HG02588 (cell line): ENCODE data around the gene AHCY.

Experiments used
- ATAC-seq: cut with Tn5 transposase; IDR thresholded peaks from one replicate; pipeline ENCODE4 v1.9.1; 2021; ENCODE audit warnings: mild to moderate bottlenecking, moderate library complexity; ENCODE audit not compliant: unreplicated experiment

The AHCY gene

GRCh38 chr20:34324541-34324940, 21.4 kb upstream of the AHCY start:
- no peak for ATAC-seq

DNA sequence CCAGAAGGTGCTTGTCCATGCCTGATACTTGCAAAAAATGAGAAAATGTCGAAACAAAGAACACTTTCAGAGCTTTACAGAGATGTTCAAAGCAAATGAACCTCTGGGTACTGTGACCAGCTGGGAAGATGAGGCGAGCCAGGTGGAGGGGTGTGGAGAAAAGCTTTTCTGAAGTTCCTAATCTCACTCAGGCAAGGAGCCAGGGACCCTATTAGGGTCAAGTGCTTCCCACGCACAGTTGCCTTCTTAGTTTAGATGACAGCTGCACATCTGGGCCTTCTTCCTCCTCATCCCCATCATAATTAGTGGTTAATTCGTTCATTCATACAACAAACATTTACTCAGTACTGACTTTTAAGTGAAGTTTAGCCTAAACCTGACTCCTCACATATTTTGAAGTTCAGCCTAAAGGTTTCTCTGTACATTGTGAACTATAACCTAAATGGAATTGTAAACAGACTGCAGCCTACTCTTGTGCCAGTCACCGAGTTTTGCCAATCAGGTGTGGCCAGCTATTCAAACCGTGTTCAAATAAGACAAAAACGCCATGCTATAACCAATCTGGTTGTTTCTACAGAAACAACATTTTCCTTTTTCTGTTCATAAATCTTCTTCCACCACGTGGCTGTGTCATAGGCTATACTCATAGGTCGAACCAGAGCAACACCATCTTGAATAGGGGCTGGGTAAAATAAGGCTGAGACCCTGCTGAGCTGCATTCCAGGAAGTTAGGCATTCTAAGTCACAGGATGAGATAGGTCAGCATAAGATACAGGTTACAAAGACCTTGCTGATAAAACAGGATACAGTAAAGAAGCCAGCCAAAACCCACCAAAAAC, 19.3 kb upstream of the AHCY start:
- no peak for ATAC-seq

- no peak for ATAC-seq
These were observed 17.7 kb upstream of the AHCY start for GRCh38 chr20:34320861-34321260.

- ATAC-seq: no peak
These were observed 15.7 kb upstream of the AHCY start for GRCh38 chr20:34318609-34319443.

DNA sequence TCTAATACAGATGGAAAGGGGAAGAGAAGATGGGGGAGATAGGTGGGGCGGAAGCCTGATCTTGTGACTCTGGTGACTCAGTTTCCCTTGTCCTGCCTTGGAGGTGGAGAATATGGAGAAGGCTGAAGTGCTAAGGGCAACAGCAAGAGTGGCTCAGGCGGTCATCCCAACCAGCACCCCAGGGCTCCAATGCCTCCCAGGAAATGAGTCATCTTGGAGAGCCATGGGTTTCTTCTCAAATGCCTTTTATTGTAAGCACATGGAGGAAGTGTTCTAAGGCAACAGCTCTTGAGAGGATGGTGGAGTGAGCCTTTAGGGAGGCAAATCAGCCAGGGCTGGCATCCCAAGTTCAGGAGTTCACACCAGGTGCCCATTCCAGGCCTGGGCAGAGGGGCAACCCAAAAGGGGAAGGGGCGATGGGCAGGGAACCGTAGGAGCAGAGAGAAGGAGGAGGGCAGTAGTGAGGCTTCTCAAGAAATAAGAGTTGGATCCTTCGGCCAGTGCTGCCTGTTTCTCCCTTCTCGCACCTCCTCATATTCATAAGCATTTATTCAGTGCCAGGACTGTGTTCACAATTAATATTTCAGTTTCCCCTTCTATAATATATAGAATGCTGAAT, 13.2 kb upstream of the AHCY start:
- no peak for ATAC-seq

- ATAC-seq: no peak
These were observed 12.1 kb upstream of the AHCY start for GRCh38 chr20:34315236-34315635.

DNA sequence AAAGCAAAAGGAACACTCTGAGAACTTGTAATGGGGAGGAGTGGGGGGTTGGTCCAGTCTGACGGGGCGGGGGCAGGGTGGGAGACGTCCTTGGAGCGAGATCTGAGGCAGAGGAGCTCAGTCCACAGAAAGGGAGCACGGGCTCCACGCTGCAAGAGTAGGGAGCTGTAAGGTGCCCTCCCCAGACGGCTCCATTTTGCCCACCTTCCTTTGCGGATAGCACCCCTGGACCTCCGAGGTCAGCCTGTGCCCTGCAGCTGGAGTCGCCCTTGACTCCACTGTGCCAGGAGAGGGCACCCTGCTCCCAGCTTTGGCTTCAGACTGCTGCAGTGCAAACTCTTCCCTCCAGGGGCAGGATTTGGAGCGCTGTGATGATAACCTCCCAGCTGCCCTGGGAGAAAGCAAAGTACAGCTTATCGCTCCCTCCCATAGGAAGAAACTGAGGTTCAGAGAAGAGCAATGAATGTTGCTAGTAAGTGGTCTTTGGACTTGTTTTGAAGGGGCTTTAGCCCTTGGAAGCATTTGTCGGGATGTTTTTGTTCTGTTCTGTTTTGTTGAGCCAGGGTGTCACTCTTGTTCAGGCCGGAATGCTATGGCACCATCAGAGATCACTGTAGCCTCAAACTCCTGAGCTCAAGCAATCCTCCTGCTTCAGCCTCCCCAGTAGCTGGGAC, 9.5 kb upstream of the AHCY start:
- peak; percentile 87 for ATAC-seq

GRCh38 chr20:34312024-34312460, 8.9 kb upstream of the AHCY start:
- no peak for ATAC-seq

DNA sequence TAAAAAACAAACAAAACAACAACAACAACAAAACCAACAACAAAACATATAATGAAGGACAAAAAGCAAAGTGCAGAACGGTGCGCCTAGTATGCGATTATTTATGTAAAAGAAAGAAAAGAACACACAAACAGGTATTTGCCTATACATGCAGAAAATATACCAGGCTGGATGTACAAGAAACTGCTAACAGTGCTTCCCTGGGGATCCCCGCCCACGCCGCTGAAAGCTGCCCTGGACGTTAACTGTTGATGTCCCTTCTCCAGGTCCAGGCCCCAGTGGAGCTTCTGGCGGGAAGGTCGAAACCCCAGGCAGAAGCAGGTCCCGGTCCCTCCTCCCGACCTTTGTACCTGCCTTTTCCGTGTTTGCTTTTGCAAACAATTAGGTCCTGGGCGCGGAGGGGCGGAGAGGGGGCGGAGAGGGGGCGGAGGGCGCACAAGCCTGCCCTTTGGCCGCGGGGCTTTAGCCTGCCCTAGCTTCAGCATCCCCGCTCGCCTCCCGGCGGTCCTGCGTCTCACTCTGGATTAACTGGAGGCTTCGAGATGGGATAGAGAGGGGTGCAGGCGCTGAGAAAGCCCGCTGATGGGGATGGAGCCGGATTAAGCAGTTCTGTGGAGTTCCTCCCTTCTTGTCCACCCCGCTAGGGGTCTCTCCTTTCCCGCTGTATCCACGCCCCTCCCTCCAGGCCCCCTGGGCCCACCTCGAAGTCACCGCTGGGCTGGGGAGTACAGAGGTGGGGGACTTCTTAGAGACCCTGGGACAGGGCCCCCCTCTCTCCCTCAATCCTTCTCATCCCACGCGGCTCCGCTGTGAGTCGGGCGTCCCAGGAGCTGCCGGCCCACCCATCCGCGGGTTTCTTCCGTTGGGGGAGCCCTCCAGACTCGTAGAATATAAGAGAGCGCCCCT, 8.2 kb upstream of the AHCY start:
- no peak for ATAC-seq

- no peak for ATAC-seq
These were observed 7.4 kb upstream of the AHCY start for GRCh38 chr20:34310481-34311117.

GRCh38 chr20:34309691-34310090, 6.5 kb upstream of the AHCY start:
- ATAC-seq: no peak

GRCh38 chr20:34305333-34306230, 2.4 kb upstream of the AHCY start:
- ATAC-seq: no peak

DNA sequence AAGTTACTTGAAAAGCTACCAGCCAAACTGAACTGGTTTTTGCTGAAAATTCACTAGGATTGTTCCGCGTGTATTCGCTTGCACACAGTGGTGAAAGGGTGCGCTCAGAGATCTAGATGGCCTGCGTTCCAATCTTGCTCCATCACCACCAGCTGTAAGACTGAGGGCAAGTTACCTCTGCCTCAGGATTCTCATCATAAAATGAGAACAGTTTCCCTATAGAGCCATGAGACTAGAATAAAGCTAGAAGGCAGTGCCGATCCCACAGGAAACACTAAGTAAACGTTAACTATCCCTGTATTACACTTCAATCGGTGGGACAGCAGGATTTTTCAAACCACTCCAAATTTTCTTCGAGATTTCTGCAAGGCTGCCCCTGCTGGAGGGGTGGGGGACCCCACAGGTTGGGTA, 838 bp downstream of the AHCY start:
- no peak for ATAC-seq

- no peak for ATAC-seq
These were observed 1.4 kb downstream of the AHCY start for GRCh38 chr20:34301587-34302311.

DNA sequence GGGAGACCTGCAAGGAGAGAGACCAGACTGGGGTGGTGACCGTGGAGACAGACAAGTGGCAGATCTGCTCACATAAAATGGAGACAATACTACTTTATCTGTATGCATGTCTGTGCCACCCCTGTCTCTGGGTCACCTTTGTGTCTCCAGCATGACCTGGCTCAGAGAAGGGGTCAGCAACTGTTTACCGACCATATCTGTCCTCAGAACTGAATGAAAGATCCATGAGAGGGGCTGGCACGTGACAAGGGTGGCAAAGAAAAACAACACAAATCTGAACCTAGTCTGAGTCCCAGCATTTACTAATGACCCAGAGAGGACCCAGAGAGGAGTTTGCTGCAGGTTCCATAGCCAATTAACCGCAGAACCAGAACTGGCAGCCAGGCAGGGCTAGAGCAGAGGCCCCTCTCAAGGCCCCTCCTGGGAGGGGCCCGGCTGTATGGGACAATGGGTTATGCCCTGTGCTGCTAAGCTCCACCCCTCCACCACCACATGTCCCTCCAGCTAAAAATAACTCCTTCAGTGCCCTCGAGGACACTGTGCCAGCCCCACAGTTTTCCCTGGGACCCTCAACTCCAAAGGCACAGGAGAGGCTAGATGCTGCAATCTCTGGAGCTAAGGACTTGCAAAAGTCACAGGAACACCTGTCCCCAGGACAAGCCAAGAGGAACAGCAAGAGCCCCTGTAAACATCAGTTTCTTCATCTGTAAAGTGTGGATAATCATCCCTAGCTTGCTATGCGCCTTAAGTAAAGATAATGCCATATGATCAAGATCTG, 2.2 kb downstream of the AHCY start:
- no peak for ATAC-seq

DNA sequence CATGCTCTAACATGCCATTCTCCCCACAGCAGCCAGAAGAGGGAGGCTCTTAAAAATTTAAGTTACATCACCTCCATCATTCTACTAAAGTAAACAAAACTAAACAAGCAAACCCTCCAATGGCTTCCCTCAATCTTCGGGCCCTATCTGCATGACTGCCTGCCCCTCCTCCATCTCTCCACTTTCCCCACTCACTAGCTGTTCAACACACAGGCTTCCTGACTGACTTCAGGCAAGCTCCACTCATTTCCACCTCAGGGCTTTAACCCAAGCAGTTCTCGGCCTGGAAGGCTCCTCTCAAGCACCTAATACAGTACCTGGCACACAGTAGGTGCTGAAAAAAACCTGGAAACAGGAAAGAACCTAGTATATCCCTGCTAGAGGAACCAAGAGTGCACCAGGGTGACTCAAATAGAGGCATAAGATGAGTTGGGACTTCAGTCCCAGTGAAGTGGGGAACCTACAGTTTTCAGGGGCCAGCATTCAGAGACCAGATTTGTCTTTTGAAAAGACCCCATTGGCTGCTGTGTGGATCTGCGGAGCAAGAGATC, 2.8 kb downstream of the AHCY start:
- no peak for ATAC-seq
